GM12891 (cell line): ENCODE measurements around the gene HS1BP3.

Source experiments
- DNase-seq: peaks from one replicate; pipeline ENCODE4 v3.0.0; 2011; ENCODE audit warnings: low spot score; ENCODE audit not compliant: insufficient read length
- FAIRE-seq: peaks from 2 replicates; lab custom pipeline; 2011; peaks lifted over from hg19 to GRCh38; lab: Jason Lieb, UNC
- PAX5 ChIP-seq: IDR thresholded peaks from 2 replicates; pipeline ENCODE4 v1.6.1; 2011; ENCODE audit warnings: low read length, moderate library complexity, mild to moderate bottlenecking; ENCODE audit not compliant: insufficient read depth, severe bottlenecking
- POLR2A ChIP-seq: IDR thresholded peaks from 2 replicates; pipeline ENCODE4 v1.6.1; 2011; ENCODE audit warnings: low read depth, low read length, control low read depth
- POLR2AphosphoS5 ChIP-seq: IDR thresholded peaks from 2 replicates; pipeline ENCODE4 v1.6.1; 2011; ENCODE audit warnings: low read depth, low read length, control low read depth
- POU2F2 ChIP-seq: IDR thresholded peaks from 2 replicates; pipeline ENCODE4 v1.6.1; 2011; ENCODE audit warnings: low read depth, mild to moderate bottlenecking, control low read depth, low read length, moderate library complexity
- SPI1 ChIP-seq: IDR thresholded peaks from 2 replicates; pipeline ENCODE4 v1.6.1; 2011; ENCODE audit warnings: low read depth, low read length, control low read depth
- TAF1 ChIP-seq: IDR thresholded peaks from 2 replicates; pipeline ENCODE4 v1.6.1; 2011; ENCODE audit warnings: low read depth, low read length, control low read depth

The HS1BP3 gene

GRCh38 chr2:20647738-20648137, 3.2 kb downstream of the HS1BP3 start:
- FAIRE-seq, result no peak
- DNase-seq, result no peak
- TF ChIP-seq POLR2AphosphoS5 (no peak), PAX5 (no peak), POLR2A (no peak), POU2F2 (no peak), TAF1 (no peak), SPI1 (no peak)

- FAIRE-seq, result no peak
- no peak for TF ChIP-seq TAF1
- no peak for TF ChIP-seq POLR2A
- TF ChIP-seq POLR2AphosphoS5, result no peak
- no peak for TF ChIP-seq POU2F2
- no peak for TF ChIP-seq PAX5
- no peak for TF ChIP-seq SPI1
- DNase-seq, result no peak
Observed at GRCh38 chr2:20647211-20647610, 3.7 kb downstream of the HS1BP3 start.

- TF ChIP-seq POLR2AphosphoS5, result no peak
- no peak for TF ChIP-seq PAX5
- TF ChIP-seq TAF1, result no peak
- no peak for TF ChIP-seq POU2F2
- TF ChIP-seq POLR2A, result no peak
- TF ChIP-seq SPI1, result no peak
- DNase-seq (no peak), FAIRE-seq (no peak)
Observed at GRCh38 chr2:20646446-20646845, 4.5 kb downstream of the HS1BP3 start.

GRCh38 chr2:20645761-20646160, 5.1 kb downstream of the HS1BP3 start:
- FAIRE-seq (no peak), DNase-seq (no peak)
- TF ChIP-seq POLR2A, result no peak
- TF ChIP-seq POU2F2, result no peak
- no peak for TF ChIP-seq TAF1
- no peak for TF ChIP-seq PAX5
- TF ChIP-seq POLR2AphosphoS5, result no peak
- no peak for TF ChIP-seq SPI1

- TF ChIP-seq POLR2A (no peak), PAX5 (no peak), SPI1 (no peak), POU2F2 (no peak), TAF1 (no peak), POLR2AphosphoS5 (no peak)
- no peak for DNase-seq
- FAIRE-seq, result no peak
Observed at GRCh38 chr2:20645301-20645701, 5.6 kb downstream of the HS1BP3 start.

- no peak for FAIRE-seq
Observed at GRCh38 chr2:20643826-20644225, 7.1 kb downstream of the HS1BP3 start.

GRCh38 chr2:20643060-20643459, 7.8 kb downstream of the HS1BP3 start:
- TF ChIP-seq SPI1 (no peak), TAF1 (no peak), POLR2AphosphoS5 (no peak), POU2F2 (no peak), POLR2A (no peak), PAX5 (no peak)
- no peak for FAIRE-seq
- DNase-seq, result no peak

More at GRCh38 chr2:20643826-20644225, 7.1 kb downstream of the HS1BP3 start:
- DNase-seq, result no peak
- TF ChIP-seq POLR2A, result no peak
- TF ChIP-seq SPI1, result no peak
- no peak for TF ChIP-seq POU2F2
- TF ChIP-seq POLR2AphosphoS5, result no peak
- no peak for TF ChIP-seq TAF1
- no peak for TF ChIP-seq PAX5

- DNase-seq (peak; percentile 96), FAIRE-seq (peak; percentile 89)
- TF ChIP-seq POLR2A (no peak), POU2F2 (peak; percentile 21; the same call in 1 of the 2 replicates)
Observed at GRCh38 chr2:20642055-20642971, 8.6 kb downstream of the HS1BP3 start.

GRCh38 chr2:20641123-20641985, 9.5 kb downstream of the HS1BP3 start:
- TF ChIP-seq SPI1, result no peak
- TF ChIP-seq TAF1, result no peak
- TF ChIP-seq POLR2A, result no peak
- TF ChIP-seq PAX5, result no peak
- TF ChIP-seq POU2F2, result no peak
- no peak for TF ChIP-seq POLR2AphosphoS5
- FAIRE-seq (no peak), DNase-seq (no peak)
